Activated CD4-positive, alpha-beta T cell treated with anti-CD3 and anti-CD28 coated beads, Interleukin-2, Interleukin-4, amounts not matched to agents 100 ng/mL and 50 ng/mL, durations not matched to agents 16 hours and 8 hours (primary cell): ENCODE measurements around the gene FCN2.

ENCODE experiments used
- DNase-seq: peaks from one replicate; pipeline ENCODE4 v3.0.0-alpha.2; 2020; ENCODE audit warnings: low spot score

Gene FCN2

DNA sequence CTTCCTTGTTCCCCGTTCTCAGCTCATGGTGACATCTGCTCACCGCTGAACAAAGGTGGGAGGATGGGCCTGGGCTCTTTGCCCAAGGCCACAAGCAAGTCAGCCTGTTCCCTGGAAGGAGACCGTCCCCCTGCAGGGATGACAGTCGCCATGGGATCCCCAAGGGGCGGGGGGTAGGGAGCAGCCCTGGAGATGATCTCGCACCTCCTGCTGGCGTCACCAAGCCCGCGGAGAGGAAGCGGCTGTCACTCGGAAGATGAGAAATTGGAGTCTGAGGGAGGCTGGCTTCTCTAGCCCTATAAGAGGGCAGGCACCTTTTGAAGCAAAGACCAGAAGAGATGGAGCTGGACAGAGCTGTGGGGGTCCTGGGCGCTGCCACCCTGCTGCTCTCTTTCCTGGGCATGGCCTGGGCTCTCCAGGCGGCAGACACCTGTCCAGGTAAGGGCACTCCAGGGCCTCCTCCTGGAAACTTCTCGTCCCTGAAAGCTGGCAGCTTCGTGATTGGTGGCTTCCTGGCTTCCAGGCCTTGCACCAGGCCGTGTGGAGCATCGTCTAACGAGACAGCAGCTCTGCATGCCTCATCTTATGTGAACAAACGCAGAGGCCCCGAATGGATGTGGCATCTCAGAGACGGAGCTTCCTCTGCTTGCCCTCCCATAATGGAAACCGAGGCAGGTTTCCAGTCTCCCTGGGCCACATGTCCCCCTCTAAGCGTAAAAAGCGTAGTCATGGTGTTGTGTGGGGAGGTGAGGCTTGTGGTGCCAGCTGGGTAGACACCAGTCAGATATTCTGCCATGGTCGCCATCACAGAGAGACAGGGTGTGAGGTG lies at the start of gene FCN2:
Gene FCN2 (plus strand): TSS at position 327 of the 829 bp plus-strand sequence. CDS start 12 bp downstream, at position 339.
- no peak for DNase-seq

DNA sequence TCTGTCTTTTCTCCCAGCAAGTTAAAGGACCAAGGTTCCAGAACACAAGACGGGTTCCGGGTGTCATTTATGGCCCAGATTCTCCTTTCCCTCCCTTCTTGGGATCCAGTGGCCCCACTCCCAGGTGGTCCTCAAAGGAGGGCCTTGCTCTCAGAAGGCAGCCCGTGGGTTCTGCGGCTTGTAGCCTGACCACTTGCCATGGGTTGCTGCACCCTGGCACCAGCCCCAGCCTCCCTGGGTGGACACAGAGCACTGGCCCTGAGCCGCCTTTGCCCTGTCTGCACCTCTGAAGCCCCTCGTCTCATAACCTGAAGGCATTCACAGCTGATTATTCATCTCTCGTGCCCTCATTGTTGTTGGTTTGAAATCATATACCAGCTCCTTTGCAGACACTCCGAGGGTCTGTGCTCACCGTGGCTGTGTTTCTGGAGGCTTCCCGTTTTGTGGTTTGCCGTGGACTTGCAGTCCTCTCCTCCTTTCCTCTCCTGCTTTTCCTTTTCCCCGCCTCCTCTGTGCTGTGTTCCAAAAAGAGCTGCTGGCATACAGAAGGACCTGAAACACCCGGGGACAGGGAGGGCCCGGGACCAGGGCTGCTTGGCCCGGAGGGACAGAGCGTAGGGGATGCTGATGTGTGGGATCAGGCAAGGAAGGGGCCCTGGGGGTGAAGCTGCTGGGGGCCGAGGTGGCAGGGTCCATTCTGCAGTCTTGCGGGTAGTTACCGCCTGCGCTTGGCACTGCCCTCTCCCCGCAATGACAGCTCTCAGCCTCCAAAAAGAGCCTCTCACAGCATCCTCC lies 49.5 kb upstream of the FCN2 start:
- DNase-seq: no peak

DNA sequence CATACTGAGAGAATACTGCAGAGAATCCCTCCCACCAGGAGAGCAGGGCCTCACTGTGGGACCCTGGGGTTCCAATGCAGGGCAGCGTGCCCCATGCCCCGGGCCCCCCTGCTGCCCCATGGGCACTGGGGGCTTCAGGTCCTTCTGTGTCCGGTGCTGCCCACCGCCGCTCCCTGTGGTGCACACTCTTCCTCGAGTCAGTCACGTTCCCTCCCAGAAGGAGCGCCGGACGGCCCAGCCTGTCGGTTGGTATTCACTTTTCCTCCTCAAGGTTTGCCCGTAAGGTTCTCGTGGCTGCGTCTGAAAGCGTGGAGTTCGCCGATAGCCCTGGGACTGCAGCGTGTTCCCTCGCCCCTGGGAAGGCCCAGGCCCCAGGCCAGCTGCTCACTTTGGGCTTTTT lies 48.1 kb upstream of the FCN2 start:
- DNase-seq: no peak

DNA sequence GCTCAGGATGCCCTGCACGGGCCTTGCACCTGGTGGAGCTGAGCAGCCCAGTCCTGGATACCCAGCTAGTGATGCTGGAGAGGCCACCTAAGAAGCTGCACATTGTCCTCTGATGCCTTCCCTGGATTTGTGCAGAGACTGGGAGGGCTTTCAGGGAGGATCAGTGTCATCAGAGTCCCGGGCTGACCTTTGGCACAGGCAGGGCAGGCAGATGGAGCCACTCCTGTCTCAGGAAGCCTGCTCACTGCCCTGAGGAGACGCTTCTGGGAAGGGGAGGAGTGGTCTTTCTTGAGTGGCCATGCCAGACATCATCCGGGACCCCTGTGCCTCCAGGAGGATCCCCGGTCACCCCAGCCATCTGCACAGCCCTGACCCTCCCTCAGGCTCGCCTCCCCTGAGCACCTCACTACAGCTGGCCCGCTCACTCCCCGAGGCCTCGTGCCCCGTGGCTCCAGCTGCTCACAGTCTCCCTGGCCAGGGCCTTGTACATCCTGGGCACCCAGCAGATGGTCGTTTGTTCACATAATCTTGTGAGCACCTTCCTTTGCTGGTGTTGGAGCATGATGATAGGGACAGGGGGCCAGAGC lies 47.2 kb upstream of the FCN2 start:
- no peak for DNase-seq

DNA sequence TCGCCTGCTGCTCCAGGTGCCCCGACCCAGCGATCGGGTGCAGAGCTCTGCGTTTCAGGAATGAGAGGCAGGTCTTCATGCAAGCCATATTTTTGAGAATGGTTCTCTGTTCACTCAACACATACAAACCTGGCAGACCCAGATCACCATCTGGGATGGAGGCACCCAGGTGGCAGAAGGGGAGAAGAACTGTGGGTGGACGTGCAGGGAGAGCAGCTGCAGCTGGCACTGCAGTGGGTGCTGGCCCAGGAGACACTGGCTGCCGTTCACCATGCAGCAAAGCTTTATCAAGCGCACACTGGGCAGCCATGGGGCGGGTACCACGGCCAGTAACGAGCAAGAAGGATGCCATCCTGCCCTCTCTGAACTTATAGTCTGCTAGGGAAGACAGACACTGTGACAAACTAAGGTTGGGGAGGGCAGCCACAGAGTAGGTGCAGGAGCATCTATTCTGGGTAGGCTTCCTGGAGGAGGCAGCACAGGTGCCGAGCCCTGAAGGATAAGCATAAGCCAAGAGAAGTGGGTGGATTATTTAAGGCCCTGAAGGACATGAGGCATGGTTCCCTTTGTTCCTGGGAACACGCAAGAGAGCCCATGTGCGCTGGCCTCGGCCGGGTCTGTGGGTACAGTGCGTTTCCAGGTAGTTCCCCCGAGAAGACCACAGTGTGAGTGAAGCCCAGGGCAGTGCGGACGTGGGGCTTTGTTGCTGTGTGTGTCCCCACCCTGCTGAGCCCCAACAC lies 46.2 kb upstream of the FCN2 start:
- no peak for DNase-seq

DNA sequence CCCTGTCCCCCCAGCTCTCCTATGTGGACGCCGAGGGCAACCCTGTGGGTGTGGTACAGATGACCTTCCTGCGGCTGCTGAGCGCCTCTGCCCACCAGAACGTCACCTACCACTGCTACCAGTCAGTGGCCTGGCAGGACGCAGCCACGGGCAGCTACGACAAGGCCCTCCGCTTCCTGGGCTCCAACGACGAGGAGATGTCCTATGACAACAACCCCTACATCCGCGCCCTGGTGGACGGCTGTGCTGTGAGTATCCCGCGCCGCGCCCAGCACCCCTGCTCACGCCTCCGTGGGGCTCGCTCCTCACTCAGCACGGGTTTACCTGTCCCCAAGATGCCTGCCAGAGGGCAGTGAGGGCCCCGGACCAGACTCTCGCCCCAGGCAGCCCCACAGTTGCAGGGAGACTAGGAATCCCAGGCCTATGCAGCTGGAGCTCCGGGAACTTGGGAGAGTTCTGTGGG lies 45.6 kb upstream of the FCN2 start:
- DNase-seq: no peak

DNA sequence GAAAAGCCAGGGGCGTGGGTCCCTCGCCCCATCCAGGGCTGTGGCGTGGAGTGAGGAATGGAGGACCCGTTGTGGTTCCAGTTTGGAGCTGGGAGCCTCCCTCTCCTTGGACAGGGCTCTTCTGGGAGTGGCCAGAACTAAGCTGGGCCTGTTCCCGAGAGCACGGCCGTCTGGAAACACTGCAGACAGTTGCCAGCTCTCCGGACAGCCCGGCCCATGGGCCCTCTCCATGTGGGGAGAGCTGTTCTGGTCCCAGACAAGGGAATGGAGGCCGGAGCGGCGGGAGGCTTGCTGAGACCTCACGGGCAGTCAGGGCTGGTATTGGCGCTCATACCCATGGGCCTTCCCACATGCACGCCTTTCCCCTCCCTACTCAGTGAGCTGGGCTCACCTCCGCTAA lies 45.2 kb upstream of the FCN2 start:
- DNase-seq: no peak

DNA sequence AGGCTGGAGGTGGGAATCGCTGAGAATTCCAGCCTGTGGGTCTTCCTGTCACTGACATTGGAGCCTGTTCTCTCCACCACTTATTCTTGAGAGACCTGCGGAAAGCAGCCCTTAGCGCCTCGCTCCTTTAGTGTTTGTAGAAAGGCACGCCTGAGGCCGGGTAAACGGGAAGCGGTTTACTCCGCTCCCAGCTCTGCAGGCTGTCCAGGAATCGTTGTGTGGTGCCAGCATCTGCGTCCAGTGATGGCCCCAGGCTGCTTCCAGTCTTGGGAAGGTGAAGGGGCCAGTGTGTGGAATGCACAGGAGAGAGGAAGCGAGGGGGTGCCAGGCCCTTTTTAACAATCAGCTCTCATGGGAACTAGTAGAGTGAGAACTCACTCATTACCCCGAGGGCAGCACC lies 44.6 kb upstream of the FCN2 start:
- DNase-seq: no peak

DNA sequence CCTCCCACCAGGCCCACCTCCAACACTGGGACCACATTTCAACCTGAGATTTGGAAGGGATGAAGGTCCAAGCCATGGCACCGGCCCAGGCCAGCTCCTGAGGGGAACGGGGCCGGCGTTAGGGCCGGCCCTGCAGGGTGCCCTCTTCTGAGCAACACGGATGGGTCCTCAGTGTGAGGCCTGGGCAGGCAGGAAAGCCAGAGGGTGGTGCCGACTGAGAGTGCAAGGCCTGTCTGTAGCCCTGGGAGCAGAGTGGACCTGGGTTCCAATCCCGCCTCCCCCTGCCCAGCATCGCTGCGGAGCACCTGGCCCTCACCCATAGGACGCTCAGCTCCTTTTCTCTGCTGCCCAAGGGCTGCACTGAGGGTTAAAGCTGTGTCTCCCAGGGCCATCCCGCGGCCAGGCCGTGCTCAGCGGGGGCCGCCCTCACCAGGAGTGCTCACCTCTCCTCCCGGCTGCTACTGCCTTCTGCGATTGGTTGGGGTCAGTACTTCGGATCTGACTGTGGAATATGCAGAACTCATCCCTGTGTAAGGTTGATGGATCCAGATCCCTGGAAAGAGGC lies 44.1 kb upstream of the FCN2 start:
- DNase-seq: no peak

DNA sequence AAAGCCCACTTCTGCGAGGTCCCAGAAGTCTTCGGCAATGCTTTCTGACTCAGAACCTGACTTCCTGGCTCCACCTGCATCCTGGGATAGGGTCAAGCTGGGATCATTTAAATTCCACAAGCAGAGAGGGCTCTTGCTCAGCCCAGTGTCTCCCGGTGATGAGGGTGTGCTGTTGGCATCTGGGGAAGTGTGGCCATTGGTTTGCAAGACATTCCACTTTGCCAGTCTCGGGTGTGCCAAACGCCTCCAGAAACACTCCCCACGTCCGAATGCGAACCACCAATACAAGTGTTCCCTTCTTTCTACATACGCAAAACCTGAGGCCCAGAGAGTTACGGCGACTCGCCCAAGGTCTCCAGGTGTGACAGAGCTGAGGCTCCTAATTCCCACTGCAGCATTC lies 43.1 kb upstream of the FCN2 start:
- no peak for DNase-seq

DNA sequence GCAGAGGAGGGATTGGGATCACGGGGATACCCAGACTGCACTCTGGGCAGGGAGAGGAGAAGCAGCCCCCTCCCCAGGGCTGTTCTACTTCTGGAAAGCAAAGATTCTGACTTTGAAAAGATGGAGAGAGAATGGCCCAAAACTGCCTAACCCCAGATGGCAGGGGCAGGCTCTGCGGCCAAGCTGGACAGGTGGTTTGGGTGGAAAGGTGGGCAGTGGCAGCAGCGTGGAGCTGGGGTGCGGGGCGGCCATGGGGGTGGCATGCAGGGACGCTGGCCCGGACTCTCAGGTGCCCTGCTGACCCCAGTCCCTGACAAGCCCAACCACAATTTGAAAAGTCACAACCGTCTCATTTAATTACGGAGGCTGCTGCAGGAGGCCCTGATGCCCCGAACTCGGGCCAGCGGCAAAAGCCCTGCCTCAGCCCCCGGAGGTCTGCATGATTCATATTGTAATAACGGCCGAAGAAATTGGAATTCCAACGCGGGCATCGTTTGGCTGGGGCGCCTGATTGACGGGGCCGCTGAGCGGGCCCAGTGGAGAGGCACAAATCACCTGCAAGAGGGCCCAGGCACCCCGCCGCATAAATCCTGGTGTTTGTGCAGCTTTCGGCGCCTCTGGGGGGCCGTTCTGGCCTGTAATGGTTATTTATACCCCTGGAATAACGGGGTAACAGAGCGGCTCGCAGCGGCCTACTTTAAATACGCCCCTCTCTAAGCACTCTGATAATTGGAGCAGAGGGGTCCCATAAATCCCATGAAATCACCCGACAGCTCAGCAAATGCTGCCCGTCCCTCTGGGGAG lies 41.8 kb upstream of the FCN2 start:
- DNase-seq: no peak

DNA sequence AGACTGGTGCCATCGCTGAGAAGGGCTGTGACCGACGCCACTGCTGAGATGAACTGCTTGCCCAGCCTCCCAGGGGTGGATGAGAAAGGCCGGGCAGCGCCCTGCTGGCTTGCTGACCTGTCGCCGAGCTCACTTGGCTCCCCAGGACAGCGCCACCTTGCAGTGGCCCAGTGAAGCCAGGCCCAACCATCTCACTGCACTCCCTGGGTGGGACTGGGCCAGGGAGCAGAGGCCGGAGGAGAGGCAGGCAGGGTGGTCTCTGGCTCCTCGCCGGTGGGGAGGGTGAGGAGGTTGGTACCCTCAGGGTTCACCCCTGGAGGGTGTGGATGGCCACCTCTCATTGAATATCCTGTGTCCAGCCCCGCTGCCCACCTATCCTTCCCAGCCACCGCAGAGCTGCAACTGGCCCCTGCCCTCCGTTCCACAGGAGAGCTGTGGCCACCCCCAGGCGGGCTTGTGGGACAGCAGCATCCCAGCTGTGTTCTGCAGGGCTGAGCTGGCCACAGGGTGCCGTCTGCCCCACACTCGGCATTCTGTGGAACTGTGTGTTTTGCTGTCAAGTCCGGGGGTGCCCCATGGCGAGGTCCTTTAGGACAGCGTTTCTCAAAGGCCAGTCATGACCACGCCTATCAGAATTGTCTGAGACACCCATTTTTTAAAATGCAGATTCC lies 41.0 kb upstream of the FCN2 start:
- no peak for DNase-seq

DNA sequence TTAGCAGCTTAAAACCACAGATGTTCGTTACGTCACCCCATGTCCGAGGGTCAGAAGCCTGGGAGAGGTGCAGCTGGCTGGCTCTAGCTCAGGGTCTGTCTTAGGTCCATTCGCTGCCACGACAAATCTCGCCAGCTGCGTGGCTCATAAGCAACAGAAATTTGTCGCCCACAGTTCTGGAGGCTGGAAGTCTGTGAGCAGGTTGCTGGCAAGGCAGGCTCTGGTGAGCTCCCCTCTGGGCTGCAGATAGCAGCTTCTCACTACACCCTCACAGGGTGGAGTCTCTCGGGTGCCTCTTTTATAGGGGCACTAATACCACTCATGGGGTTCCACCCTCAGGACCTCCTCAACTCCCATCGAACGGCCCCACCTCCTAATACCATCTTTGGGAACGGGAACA lies 40.1 kb upstream of the FCN2 start:
- no peak for DNase-seq

DNA sequence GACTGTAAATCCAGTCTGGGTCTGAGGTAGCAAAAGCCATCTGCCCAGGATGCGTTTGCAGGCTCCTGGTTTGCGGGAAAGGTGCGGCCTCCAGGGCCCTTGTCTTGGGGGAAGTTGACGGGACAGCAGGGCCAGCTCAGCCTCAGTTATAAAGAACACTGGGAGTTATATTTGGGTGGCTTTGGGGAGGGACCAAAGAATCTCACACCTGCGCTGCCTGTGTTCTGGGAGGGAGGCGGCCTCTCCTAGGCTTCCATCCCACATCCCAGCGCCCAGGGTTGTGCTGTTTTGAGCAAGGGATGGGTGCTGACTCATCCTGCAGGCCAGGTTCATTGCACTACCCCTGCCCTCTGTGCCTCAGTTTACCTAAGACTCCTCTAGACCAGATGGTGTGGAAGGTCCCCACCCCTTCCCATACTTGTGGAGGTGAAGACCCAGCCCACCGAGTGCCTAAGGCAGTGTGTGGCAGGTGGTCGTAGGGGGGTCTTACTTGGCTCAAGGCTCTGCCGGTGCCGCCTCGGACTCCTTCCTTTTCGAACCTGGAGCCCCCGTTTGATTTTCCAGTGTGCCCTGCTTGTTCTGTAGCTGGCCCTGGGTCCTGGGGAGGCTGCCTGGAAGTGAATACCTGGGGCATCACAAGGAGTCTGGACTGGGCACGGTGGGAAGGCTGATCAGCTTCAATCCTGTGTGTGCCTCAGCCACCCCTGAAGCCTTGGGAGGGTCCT lies 39.3 kb upstream of the FCN2 start:
- no peak for DNase-seq

DNA sequence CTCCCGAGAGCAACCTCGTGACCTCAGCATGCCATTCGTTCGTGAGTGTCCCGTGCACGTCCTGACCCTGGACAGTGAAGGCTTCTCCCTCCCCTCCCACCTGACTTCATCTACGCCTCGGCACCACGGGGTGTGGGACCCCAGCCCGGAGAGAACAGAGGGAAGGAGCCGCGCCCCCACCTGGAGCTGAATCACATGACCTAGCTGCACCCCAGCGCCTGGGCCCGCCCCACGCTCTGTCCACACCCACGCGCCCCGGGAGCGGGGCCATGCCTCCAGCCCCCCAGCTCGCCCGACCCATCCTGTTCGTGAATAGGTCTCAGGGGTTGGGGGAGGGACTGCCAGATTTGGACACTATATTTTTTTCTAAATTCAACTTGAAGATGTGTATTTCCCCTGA lies 38.3 kb upstream of the FCN2 start:
- no peak for DNase-seq

DNA sequence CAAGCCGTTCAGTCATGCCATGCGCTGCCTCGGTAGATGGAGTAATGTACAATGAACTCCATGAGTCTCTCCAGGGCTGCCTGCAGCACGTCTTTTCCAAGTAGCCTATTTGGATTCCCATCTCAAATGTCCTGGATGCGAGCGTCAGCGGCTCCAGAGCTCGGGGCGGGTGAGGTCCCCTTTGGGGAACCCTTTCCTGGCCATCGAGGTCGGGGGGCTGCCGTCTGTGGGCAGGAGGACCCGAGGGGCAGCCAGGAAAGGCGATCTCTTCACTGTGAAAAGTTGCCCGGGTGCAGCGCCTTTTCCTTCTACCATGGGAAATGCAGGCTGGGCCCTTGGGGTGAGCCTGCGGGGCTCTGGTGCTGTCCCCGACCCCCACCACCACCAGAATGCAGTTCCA lies 36.9 kb upstream of the FCN2 start:
- DNase-seq: no peak

DNA sequence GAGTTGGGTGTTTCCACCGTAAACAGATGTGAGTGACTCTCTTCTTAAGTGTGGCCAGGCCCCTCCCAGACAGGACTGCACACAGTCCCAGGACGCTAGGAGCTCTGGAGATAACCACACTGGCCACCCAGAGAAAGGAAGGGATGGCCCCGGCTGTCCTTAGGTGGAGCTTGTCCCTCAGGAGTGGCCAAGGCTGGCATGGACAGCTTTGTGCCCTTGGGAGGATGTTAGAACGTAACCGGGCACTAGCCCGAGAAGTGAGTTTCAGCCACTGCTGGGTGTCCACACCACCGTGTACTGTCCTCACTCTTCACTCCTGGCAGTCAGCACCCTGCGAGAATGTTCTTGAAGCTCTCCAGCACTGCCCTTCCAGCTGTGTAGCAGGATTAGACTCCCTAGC lies 35.8 kb upstream of the FCN2 start:
- no peak for DNase-seq

DNA sequence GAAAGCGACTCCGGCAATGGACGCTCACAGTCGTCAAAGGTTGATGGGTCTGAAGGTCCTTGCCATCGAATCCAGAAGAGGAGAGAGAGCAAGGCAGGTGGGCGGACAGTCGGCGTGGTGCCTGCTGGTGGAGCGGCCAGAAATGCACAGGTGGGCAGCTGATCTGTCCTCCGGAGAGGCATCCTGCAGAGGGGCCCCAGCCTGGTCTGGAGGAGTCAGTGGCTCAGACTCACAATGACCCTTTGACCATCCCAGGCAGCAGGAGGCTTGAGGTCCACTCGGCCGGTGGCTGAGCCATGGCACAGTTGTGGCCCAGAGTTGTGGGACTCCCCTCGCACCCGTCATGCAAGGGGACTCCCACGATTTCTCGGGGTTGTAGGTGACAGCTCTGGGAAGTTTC lies 34.4 kb upstream of the FCN2 start:
- no peak for DNase-seq

DNA sequence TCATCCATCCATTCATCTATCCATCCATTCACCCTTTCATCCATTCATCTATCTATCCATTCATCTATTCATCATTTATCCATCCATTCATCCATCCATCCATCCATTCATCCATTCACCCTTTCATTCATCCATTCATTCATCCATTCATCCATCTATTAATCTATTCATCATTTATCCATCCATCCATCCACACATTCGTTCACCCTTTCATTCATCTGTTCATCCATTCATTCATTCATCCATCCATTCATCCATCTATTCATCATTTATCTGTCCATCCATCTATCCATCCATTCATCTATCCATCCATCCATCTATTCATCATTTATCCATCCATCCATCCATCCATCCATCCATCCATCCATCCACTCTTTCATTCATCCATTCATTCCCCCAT lies 33.9 kb upstream of the FCN2 start:
- DNase-seq: no peak

DNA sequence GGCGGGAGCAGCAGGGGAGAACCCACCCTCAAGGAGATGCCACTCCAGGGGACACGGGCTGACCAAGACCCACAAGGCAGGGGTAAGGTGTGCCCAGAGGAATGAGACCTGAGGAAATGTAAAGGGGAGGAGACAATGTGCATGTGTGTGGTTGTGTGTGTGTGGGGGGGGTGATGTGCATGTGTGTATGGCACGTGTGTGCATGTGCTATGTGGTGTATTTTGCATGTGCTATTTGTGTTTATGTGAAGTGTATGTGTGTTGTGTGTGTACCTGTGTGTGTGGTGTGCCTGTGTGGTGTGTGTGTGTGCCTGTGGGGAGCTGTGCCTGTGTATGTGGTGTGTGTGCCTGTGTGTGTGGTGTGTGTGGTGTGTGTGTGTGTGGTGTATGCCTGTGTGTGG lies 33.5 kb upstream of the FCN2 start:
- no peak for DNase-seq
